Fibroblast of upper back skin (primary cell): Measurements from ENCODE around the gene SIN3A.
"Not testable (repeated sequence)": the region's sequence is repeated elsewhere in the genome, so short reads cannot be mapped to it uniquely, and the experiment has no call there.

Source experiments
- DNase-seq: peaks from one replicate; pipeline ENCODE4 v3.0.0-alpha.2; 2013

Gene SIN3A

GRCh38 chr15:75352186-75353080 is 99.1 kb downstream of the SIN3A start:
- DNase-seq: no peak

GRCh38 chr15:75350601-75351361 is 100.7 kb downstream of the SIN3A start:
- peak; percentile 21 for DNase-seq

- no peak for DNase-seq
These were observed 101.5 kb downstream of the SIN3A start for GRCh38 chr15:75349851-75350588.

GRCh38 chr15:75349351-75349669 is 102.2 kb downstream of the SIN3A start:
- DNase-seq: not testable (repeated sequence)

DNA sequence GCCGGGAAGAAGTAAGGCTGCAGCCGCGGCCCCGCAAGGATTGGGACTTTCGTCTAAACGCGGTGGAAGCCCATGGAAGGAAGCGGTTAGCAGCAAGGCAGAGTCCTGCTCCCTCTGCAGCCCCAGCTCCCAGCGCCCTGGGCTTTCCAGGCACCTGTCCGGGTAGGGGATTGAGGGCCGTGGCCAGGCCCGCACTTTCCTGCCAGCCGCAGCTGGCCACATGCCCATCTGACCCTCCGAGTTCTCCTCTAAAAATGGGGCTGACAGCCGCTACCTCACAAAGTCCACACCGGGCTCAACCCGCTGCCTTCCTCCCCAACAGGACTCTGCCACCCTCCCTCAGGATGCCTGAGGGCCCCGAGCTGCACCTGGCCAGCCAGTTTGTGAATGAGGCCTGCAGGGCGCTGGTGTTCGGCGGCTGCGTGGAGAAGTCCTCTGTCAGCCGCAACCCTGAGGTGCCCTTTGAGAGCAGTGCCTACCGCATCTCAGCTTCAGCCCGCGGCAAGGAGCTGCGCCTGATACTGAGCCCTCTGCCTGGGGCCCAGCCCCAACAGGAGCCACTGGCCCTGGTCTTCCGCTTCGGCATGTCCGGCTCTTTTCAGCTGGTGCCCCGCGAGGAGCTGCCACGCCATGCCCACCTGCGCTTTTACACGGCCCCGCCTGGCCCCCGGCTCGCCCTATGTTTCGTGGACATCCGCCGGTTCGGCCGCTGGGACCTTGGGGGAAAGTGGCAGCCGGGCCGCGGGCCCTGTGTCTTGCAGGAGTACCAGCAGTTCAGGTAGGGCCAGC is 102.7 kb downstream of the SIN3A start:
- no peak for DNase-seq

- no peak for DNase-seq
These were observed 103.4 kb downstream of the SIN3A start for GRCh38 chr15:75348034-75348561.

- peak; percentile 13 for DNase-seq
These were observed 104.1 kb downstream of the SIN3A start for GRCh38 chr15:75347222-75348033.

GRCh38 chr15:75346796-75347221 is 104.7 kb downstream of the SIN3A start, which contains the start of gene NEIL1:
Gene NEIL1 (plus strand): TSS chr15:75347039. CDS start chr15:75348906, 1,867 bp downstream.
- no peak for DNase-seq

DNA sequence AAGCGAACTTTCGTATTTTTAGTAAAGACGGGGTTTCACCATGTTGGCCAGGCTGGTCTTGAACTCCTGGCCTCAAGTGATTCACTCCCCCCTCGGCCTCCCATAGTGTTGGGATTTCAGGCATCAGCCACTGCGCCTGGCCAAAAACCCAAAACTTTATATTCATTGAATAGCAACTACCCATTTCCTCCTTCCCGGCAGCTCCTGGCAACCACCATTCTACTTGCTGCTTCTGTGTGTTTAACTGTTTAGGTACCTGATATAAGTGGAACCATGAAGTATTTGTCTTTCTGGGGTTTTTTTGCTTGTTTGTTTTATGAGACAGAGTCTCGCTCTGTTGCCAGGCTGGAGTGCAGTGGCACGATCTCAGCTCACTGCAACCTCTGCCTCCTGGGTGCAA is 107.5 kb downstream of the SIN3A start:
- DNase-seq: not testable (repeated sequence)

- DNase-seq: no peak
These were observed 109.3 kb downstream of the SIN3A start for GRCh38 chr15:75342221-75342620.

GRCh38 chr15:75339531-75340240 is 111.8 kb downstream of the SIN3A start:
- no peak for DNase-seq

GRCh38 chr15:75338661-75339240 is 112.7 kb downstream of the SIN3A start:
- no peak for DNase-seq

- peak; percentile 97 for DNase-seq
These were observed 115.7 kb downstream of the SIN3A start, which contains the start of gene COMMD4 for GRCh38 chr15:75335705-75336355. Gene COMMD4 (plus strand): TSS chr15:75336063. CDS start chr15:75336090, 27 bp downstream.

- no peak for DNase-seq
These were observed 116.2 kb downstream of the SIN3A start for GRCh38 chr15:75335313-75335704.

- DNase-seq: not testable (repeated sequence)
These were observed 117.7 kb downstream of the SIN3A start for GRCh38 chr15:75333654-75334419.

DNA sequence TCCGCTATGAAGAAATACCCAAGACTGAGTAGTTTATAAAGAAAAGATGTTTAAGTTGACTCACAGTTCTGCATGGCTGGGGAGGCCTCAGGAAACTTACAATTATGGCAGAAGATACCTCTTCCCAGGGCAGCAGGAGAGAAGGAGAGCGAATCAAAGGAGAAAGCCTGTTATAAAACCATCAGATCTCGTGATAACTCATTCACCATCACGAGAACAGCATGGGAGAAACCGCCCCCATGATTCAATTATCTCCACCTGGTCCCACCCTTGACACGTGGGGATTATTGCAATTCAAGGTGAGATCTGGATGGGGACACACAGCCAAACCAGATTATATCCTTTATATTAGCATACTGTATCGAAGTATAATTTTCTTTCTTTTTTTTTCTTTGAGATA is 119.4 kb downstream of the SIN3A start:
- not testable (repeated sequence) for DNase-seq

GRCh38 chr15:75329571-75329970 is 121.9 kb downstream of the SIN3A start:
- no peak for DNase-seq

DNA sequence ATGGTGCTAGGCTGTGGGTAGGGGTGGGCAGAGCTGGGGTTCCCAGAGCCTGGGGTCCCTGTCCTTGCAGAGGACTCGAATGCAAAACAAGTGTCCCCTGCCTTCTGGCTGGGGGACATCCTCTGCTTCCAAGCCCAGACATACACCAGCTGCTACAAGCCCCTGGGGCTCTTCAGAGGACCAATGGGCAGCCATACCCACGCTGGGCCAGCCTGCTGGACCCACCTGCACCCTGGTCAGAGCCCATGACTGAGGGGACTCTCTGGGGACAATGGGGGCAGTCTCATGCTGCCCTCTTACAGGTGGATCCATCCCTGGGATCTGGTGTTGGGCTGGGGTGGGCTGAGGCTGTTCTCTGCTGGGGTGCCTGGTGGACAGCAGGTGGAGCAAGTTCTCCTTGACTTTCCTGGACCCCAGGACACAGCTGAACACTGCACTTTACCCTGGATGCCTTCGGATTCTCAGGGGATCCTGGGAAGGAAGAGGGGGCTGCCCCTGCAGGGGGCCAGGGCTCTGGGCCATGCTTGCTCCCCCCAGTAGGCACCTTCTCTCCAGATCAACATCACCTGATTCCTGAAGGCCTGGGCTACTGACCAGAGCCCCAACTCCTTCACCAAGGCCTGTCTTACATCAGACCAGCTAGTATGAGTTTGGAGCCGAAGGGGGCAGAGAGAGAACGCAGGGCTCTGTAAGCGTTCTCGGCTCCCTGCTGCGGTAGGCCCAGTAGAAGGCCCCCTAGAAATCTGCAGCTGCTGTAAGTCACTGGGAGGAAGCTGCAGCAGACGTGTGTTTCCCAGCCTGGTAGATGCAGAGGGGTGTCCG is 122.8 kb downstream of the SIN3A start:
- no peak for DNase-seq
